OCI-LY7 (cell line): Measurements from ENCODE around the gene ADAMTSL3.

Experiments
- EZH2phosphoT487 ChIP-seq: fragments of 200-600 bp; sonication (generic); IDR thresholded peaks from 2 replicates; pipeline ENCODE4 v1.6.1; 2018; ENCODE audit warnings: low read depth, borderline replicate concordance, mild to moderate bottlenecking, mixed run types, antibody characterized with exemption, low read length, moderate library complexity, mixed read lengths
- TF ChIP-seq, protein P1 (sequence below): fragments of 200-600 bp; sonication (generic); conservative IDR thresholded peaks from 2 replicates; pipeline ENCODE4 v1.5.1; 2014; ENCODE audit warnings: mild to moderate bottlenecking, antibody characterized with exemption, low read length, moderate library complexity, mixed read lengths

DNA sequence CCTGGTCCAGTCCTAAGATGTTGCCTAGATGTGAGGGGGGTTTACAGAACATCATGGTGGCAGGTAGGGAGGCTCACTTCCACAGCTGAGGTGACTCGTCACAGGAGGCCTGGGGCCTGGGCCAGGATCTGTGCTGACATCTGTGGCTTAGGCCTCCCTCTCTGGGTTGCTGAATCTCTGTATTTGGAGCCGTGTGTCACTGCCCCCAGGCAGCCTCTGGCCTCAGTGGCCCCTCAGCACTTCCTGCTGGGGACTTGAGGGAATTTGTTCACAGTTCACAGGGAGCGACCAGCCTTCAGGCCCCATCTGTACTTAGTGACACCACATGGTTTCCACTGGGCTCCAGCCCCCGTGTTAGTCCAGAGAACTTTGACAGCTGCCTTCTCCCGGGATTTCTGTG, 41.7 kb upstream of the ADAMTSL3 start:
- TF ChIP-seq, protein P1, sequence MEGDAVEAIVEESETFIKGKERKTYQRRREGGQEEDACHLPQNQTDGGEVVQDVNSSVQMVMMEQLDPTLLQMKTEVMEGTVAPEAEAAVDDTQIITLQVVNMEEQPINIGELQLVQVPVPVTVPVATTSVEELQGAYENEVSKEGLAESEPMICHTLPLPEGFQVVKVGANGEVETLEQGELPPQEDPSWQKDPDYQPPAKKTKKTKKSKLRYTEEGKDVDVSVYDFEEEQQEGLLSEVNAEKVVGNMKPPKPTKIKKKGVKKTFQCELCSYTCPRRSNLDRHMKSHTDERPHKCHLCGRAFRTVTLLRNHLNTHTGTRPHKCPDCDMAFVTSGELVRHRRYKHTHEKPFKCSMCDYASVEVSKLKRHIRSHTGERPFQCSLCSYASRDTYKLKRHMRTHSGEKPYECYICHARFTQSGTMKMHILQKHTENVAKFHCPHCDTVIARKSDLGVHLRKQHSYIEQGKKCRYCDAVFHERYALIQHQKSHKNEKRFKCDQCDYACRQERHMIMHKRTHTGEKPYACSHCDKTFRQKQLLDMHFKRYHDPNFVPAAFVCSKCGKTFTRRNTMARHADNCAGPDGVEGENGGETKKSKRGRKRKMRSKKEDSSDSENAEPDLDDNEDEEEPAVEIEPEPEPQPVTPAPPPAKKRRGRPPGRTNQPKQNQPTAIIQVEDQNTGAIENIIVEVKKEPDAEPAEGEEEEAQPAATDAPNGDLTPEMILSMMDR: no peak
- no peak for TF ChIP-seq EZH2phosphoT487
